ENCODE data around the gene EMC8. TPM values are rescaled to one million over a fixed set of nuclear protein-coding genes. Genes with fewer than 3 reads are reported as not detected.

The EMC8 gene
- total RNA-seq, 1 experiment from 2014 or later = 73.0 TPM

DNA sequence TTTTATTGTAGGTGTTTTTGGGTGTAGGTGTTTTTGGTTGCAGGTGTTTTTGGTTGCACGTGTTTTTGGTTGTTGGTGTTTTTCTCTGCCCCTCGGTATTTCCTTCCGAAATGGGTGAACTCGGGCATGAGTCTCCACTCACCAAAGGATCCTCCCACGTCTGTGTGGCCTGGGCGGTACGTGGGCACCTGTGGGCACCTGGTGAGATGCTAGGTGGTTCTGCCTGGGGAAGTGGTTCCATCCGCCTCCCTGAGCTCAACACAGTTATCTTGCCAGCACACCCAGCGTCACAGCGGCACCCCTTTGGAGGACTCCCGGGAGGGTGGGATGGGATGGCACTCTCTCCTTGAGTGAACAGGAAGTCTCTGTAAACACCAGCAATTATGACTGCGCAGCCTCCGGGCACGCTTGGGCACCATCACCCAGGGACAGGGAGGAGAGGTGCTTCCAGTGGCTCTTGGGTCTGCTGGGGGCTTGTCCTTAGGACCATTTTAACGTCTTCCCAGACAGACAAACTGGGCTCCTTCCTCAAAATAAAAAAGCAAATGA is 29.9 kb upstream of the EMC8 start:
- intact Hi-C loops (cut with micrococcal nuclease) = no loop called here

GRCh38 chr16:85828166-85828565 is 28.8 kb upstream of the EMC8 start:
- Histone ChIP-seq H3K9me3 (ENCODE audit: control insufficient read depth in 1 of 2, insufficient read depth in 1 of 2, low read depth in 1 of 2, low read length in 2 of 2) (no peaks in the 10 kb centered on the region), H3K27me3 (ENCODE audit: insufficient read depth, low read length) (peaks cover 4% of the 10 kb centered on the region; the same call in 1 of the 2 replicates), H3K9me2 (ENCODE audit: insufficient read depth) (no peaks in the 10 kb centered on the region), H3K4me3 (replicated peaks in 1 of 2; ENCODE audit: low read depth in 1 of 2, low read length in 2 of 2) (no peak overlapping the region), H3K79me2 (ENCODE audit: insufficient read depth, low read length) (no peaks in the 10 kb centered on the region), H3K27ac (ENCODE audit: low read depth, low read length) (no peak overlapping the region), H2AFZ (ENCODE audit: low read depth, low read length, poor library complexity, severe bottlenecking) (no peak overlapping the region), H3K36me3 (ENCODE audit: control insufficient read depth in 1 of 2, insufficient read depth in 2 of 2, low read length in 2 of 2) (no peaks in the 10 kb centered on the region), H3K4me2 (ENCODE audit: low read length) (no peak overlapping the region), H3K9ac (ENCODE audit: low read length) (no peak overlapping the region), H4K20me1 (ENCODE audit: insufficient read depth) (no peaks in the 10 kb centered on the region), H3K4me1 (ENCODE audit: control insufficient read depth in 1 of 2, insufficient read depth in 2 of 2, low read length in 2 of 2) (no peaks in the 10 kb centered on the region)
- BruUV-seq (replicated peaks) = no TSS peak
- intact Hi-C loops (cut with micrococcal nuclease) = no loop called here
- RAD21 ChIA-PET (ENCODE audit: low non-redundant PET in 1 of 2, low total read pairs in 2 of 2, uncharacterized antibody in 2 of 2, unreplicated experiment in 2 of 2) = no interaction called here
- DNase-seq (ENCODE audit: low read depth, low spot score) (no peak), ATAC-seq (no peak)
- POLR2A ChIA-PET = no interaction called here
- CTCF ChIA-PET = no interaction called here
- TF ChIP-seq TCF7L2 (IDR thresholded peaks at IDR 0.05; ENCODE audit: borderline replicate concordance, extremely low read depth, insufficient read depth, insufficient read length) (no peak), ZFX (IDR thresholded peaks at IDR 0.05) (no peak), ZNF274 (IDR thresholded peaks at IDR 0.05; ENCODE audit: low read depth, low read length) (no peak), CEBPB (IDR thresholded peaks at IDR 0.05; ENCODE audit: low read depth) (no peak), JUND (IDR thresholded peaks at IDR 0.05) (no peak), RAD21 (IDR thresholded peaks at IDR 0.05; ENCODE audit: low read depth) (no peak), YY1 (IDR thresholded peaks at IDR 0.05; ENCODE audit: extremely low read depth, insufficient replicate concordance, low read depth, low read length) (no peak), EGR1 (IDR thresholded peaks at IDR 0.05; ENCODE audit: low read depth) (no peak), SIN3A (IDR thresholded peaks at IDR 0.05; ENCODE audit: low read depth) (no peak), FOSL1 (IDR thresholded peaks at IDR 0.05; ENCODE audit: low read depth) (no peak), ZBTB33 (IDR thresholded peaks at IDR 0.05; ENCODE audit: extremely low read depth, insufficient replicate concordance, low read length) (no peak), CBX3 (IDR thresholded peaks at IDR 0.05; ENCODE audit: low read depth) (no peak)
- TF ChIP-seq, protein P1, sequence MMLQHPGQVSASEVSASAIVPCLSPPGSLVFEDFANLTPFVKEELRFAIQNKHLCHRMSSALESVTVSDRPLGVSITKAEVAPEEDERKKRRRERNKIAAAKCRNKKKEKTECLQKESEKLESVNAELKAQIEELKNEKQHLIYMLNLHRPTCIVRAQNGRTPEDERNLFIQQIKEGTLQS (IDR thresholded peaks at IDR 0.05) = no peak
- TF ChIP-seq, protein P2, sequence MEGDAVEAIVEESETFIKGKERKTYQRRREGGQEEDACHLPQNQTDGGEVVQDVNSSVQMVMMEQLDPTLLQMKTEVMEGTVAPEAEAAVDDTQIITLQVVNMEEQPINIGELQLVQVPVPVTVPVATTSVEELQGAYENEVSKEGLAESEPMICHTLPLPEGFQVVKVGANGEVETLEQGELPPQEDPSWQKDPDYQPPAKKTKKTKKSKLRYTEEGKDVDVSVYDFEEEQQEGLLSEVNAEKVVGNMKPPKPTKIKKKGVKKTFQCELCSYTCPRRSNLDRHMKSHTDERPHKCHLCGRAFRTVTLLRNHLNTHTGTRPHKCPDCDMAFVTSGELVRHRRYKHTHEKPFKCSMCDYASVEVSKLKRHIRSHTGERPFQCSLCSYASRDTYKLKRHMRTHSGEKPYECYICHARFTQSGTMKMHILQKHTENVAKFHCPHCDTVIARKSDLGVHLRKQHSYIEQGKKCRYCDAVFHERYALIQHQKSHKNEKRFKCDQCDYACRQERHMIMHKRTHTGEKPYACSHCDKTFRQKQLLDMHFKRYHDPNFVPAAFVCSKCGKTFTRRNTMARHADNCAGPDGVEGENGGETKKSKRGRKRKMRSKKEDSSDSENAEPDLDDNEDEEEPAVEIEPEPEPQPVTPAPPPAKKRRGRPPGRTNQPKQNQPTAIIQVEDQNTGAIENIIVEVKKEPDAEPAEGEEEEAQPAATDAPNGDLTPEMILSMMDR (IDR thresholded peaks at IDR 0.05 in 2 of 3, conservative IDR thresholded peaks at IDR 0.05 in 1 of 3; ENCODE audit: borderline replicate concordance in 1 of 3, insufficient read depth in 1 of 3, low read depth in 2 of 3, low read length in 2 of 3) = no peak

More for the DNA sequence above, 29.9 kb upstream of the EMC8 start:
- POLR2A ChIA-PET = no interaction called here
- BruUV-seq (replicated peaks) = no TSS peak
- RAD21 ChIA-PET (ENCODE audit: low non-redundant PET in 1 of 2, low total read pairs in 2 of 2, uncharacterized antibody in 2 of 2, unreplicated experiment in 2 of 2) = no interaction called here
- DNase-seq (ENCODE audit: low read depth, low spot score) = no peak
- no peaks in the 10 kb centered on the region for H3K79me2 ChIP-seq (ENCODE audit: insufficient read depth, low read length)
- H3K36me3 ChIP-seq (ENCODE audit: control insufficient read depth in 1 of 2, insufficient read depth in 2 of 2, low read length in 2 of 2) = no peaks in the 10 kb centered on the region
- H3K27ac ChIP-seq (ENCODE audit: low read depth, low read length) = no peak overlapping the region
- TF ChIP-seq CBX3 (IDR thresholded peaks at IDR 0.05; ENCODE audit: low read depth) (no peak), SP1 (IDR thresholded peaks at IDR 0.05; ENCODE audit: low read depth) (no peak), POLR2A (IDR thresholded peaks at IDR 0.05; ENCODE audit: borderline replicate concordance, extremely low read depth, insufficient read depth, insufficient read length) (no peak), EGR1 (IDR thresholded peaks at IDR 0.05; ENCODE audit: low read depth) (no peak), EZH2 (IDR thresholded peaks at IDR 0.05) (no peak)
- no peaks in the 10 kb centered on the region; a peak in 1 of 4 replicates for H3K9me3 ChIP-seq (ENCODE audit: control insufficient read depth in 1 of 2, insufficient read depth in 1 of 2, low read depth in 1 of 2, low read length in 2 of 2)
- no peak overlapping the region for H2AFZ ChIP-seq (ENCODE audit: low read depth, low read length, poor library complexity, severe bottlenecking)
- no peak for ATAC-seq
- no peaks in the 10 kb centered on the region for H3K4me1 ChIP-seq (ENCODE audit: control insufficient read depth in 1 of 2, insufficient read depth in 2 of 2, low read length in 2 of 2)
- no peak overlapping the region for H3K4me2 ChIP-seq (ENCODE audit: low read length)
- CTCF ChIA-PET = no interaction called here
- H3K4me3 ChIP-seq (replicated peaks in 1 of 2; ENCODE audit: low read depth in 1 of 2, low read length in 2 of 2) = no peak overlapping the region
- H4K20me1 ChIP-seq (ENCODE audit: insufficient read depth) = no peaks in the 10 kb centered on the region
- no peak overlapping the region for H3K9ac ChIP-seq (ENCODE audit: low read length)
- H3K27me3 ChIP-seq (ENCODE audit: insufficient read depth, low read length) = peaks cover 4% of the 10 kb centered on the region; the same call in 1 of the 2 replicates
- no peaks in the 10 kb centered on the region for H3K9me2 ChIP-seq (ENCODE audit: insufficient read depth)
